ENCODE measurements around the gene TEAD3.

DNA sequence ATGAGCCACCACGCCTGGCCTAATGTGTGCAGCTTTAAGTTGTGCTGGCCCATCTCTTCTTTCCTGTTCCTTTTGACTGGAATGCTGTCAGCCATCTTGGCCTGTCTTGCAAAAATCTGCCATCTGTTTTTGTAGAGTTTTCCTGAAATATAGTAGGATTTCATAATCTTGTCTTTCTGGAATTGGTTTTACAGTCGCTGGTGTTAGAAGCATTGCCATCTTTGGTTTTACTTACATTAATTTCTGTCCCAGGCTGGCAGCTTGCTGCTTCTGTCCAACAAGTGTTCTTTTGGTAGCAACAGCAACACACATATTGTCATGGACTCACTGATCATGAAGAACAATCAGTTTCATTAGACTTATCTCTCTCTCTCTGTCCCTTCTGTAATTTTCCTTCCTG lies 45.0 kb upstream of the TEAD3 start:
- no peak for TF ChIP-seq POLR2AphosphoS5 (IDR thresholded peaks at IDR 0.05; ENCODE audit: low read depth)
- TF ChIP-seq STAT1 (IDR thresholded peaks at IDR 0.05; ENCODE audit: unreplicated experiment): no peak
- TF ChIP-seq, protein P1, sequence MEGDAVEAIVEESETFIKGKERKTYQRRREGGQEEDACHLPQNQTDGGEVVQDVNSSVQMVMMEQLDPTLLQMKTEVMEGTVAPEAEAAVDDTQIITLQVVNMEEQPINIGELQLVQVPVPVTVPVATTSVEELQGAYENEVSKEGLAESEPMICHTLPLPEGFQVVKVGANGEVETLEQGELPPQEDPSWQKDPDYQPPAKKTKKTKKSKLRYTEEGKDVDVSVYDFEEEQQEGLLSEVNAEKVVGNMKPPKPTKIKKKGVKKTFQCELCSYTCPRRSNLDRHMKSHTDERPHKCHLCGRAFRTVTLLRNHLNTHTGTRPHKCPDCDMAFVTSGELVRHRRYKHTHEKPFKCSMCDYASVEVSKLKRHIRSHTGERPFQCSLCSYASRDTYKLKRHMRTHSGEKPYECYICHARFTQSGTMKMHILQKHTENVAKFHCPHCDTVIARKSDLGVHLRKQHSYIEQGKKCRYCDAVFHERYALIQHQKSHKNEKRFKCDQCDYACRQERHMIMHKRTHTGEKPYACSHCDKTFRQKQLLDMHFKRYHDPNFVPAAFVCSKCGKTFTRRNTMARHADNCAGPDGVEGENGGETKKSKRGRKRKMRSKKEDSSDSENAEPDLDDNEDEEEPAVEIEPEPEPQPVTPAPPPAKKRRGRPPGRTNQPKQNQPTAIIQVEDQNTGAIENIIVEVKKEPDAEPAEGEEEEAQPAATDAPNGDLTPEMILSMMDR (conservative IDR thresholded peaks at IDR 0.05; ENCODE audit: low read depth in 2 of 2): no peak

Data from GM23338 (cell line).